Gastroesophageal sphincter (tissue), 4 donors: Measurements from ENCODE around the gene CLCC1. TPM values are rescaled to one million over a fixed set of nuclear protein-coding genes. Genes with fewer than 3 reads are reported as not detected.
A peak's percentile ranks its signal among the peaks of the same experiment; 100 is the strongest.
"Not testable (repeated sequence)": the region's sequence is repeated elsewhere in the genome, so short reads cannot be mapped to it uniquely, and the experiment has no call there.

Source experiments
- ATAC-seq: fragments of 150-250 bp; one replicate; pipeline ENCODE4 v1.9.1; 2016; ENCODE audit warnings: mild to moderate bottlenecking, moderate library complexity
- H3K27ac ChIP-seq, 4 donors: fragments of 200-600 bp; sonication (generic) in 3 of 4; 1 replicate in 3 of 4; 2 replicates in 1 of 4; pipeline ENCODE4 v1.5.1; 2016 to 2019
- H3K27me3 ChIP-seq: fragments of 200-600 bp; sonication (generic); one replicate; pipeline ENCODE4 v1.5.1; 2019
- H3K36me3 ChIP-seq, 2 donors: fragments of 200-600 bp; sonication (generic); one replicate each; pipeline ENCODE4 v1.5.1; 2019; ENCODE audit warnings: control low read depth in 1 of 2
- H3K4me1 ChIP-seq, 3 donors: fragments of 200-600 bp; sonication (generic); 1 replicate in 2 of 3; 2 replicates in 1 of 3; pipeline ENCODE4 v1.5.1; 2016 to 2019; ENCODE audit warnings: control low read depth in 2 of 3
- H3K4me3 ChIP-seq, 2 donors: fragments of 200-600 bp; sonication (generic); one replicate each; pipeline ENCODE4 v1.5.1; 2019; ENCODE audit warnings: mild to moderate bottlenecking in 1 of 2, moderate library complexity in 1 of 2
- H3K9me3 ChIP-seq, 3 donors: fragments of 200-600 bp; sonication (generic); one replicate each; pipeline ENCODE4 v1.5.1; 2017 to 2019; ENCODE audit warnings: control low read depth in 2 of 3
- CTCF ChIP-seq, 4 experiments: fragments of 200-600 bp in 2 of 4; fragments of 450-650 bp in 2 of 4; sonication (generic) in 1 of 4; IDR thresholded peaks; one replicate each; pipeline ENCODE4 v1.5.1; 2017 to 2019; ENCODE audit warnings: antibody characterized with exemption in 4 of 4, mild to moderate bottlenecking in 2 of 4, moderate library complexity in 2 of 4
- EP300 ChIP-seq: sonication (generic); formaldehyde crosslinking; IDR thresholded peaks from one replicate; pipeline ENCODE4 v1.6.1; 2017; ENCODE audit warnings: antibody characterized with exemption, mild to moderate bottlenecking
- POLR2A ChIP-seq, 2 donors: fragments of 450-650 bp; IDR thresholded peaks; one replicate each; pipeline ENCODE4 v1.6.1; 2017; ENCODE audit warnings: antibody characterized with exemption in 2 of 2, mild to moderate bottlenecking in 2 of 2, moderate library complexity in 1 of 2
- POLR2AphosphoS5 ChIP-seq: sonication (generic); formaldehyde crosslinking; IDR thresholded peaks from one replicate; pipeline ENCODE4 v1.6.1; 2017; ENCODE audit warnings: antibody characterized with exemption
- WGBS, 2 donors: methylation state at CpG; one replicate each; pipeline ENCODE4 v1.1.5; 2018; ENCODE audit warnings: low coverage in 1 of 2; 5-methylcytosine and 5-hydroxymethylcytosine counted together
- total RNA-seq, 4 donors: library from RNA; depleted of rRNA; stranded (reverse); fragments of >200 nt; gene quantifications; one replicate each; pipeline ENCODE4 v1.1.0, GENCODE V29; 2016

Gene CLCC1
- total RNA-seq, 4 donors from 2014 or later, result 27.4 to 41.2 (median 29.9) TPM

GRCh38 chr1:108949044-108949443, 14.2 kb downstream of the CLCC1 start:
- no peak for ATAC-seq
- Histone ChIP-seq H3K27ac (no peak overlapping the region), H3K4me1 (peaks cover 0 to 25% (median 3%) of the 10 kb centered on the region in 3 donors), H3K4me3 (no peak overlapping the region), H3K9me3 (no peaks in the 10 kb centered on the region), H3K36me3 (peaks cover 0 to 33% of the 10 kb centered on the region in 2 donors), H3K27me3 (no peaks in the 10 kb centered on the region)
- WGBS, 2 donors, result 70 to 72% methylated on average over 4 of the region's 4 CpGs
- TF ChIP-seq POLR2AphosphoS5 (no peak), POLR2A (IDR thresholded peaks at IDR 0.05) (no peak)

GRCh38 chr1:108947871-108948525, 15.3 kb downstream of the CLCC1 start:
- Histone ChIP-seq H3K27me3 (no peaks in the 10 kb centered on the region), H3K4me3 (peak overlapping the region in 1 of 2 donors; percentile 8), H3K9me3 (no peaks in the 10 kb centered on the region), H3K36me3 (peaks cover 0 to 40% of the 10 kb centered on the region in 2 donors), H3K4me1 (peaks cover 0 to 25% (median 3%) of the 10 kb centered on the region in 3 donors), H3K27ac (peak overlapping the region in 2 of 4 donors; percentile 47 to 48)
- WGBS, 2 donors, result 4 to 10% methylated on average over 4 to 5 of the region's 6 CpGs
- TF ChIP-seq EP300 (no peak), POLR2A (IDR thresholded peaks at IDR 0.05) (no peak), POLR2AphosphoS5 (no peak), CTCF (IDR thresholded peaks at IDR 0.05) (no peak)
- ATAC-seq, result peak; percentile 51

GRCh38 chr1:108936170-108936569, 27.1 kb downstream of the CLCC1 start:
- no peak overlapping the region for H3K27ac ChIP-seq
- WGBS, 2 donors, result 77 to 100% methylated on average over 4 to 8 of the region's 9 CpGs
- no peak for ATAC-seq
- no peaks in the 10 kb centered on the region for H3K27me3 ChIP-seq
- H3K4me1 ChIP-seq, result no peaks in the 10 kb centered on the region
- H3K4me3 ChIP-seq, result no peak overlapping the region
- H3K9me3 ChIP-seq, result no peaks in the 10 kb centered on the region
- TF ChIP-seq CTCF (IDR thresholded peaks at IDR 0.05) (no peak), POLR2AphosphoS5 (no peak), POLR2A (IDR thresholded peaks at IDR 0.05) (no peak), EP300 (no peak)
- H3K36me3 ChIP-seq, result peaks cover 5 to 92% of the 10 kb centered on the region in 2 donors

- TF ChIP-seq POLR2AphosphoS5 (no peak), CTCF (IDR thresholded peaks at IDR 0.05) (no peak), POLR2A (IDR thresholded peaks at IDR 0.05) (no peak), EP300 (no peak)
- no peaks in the 10 kb centered on the region for H3K27me3 ChIP-seq
- no peaks in the 10 kb centered on the region for H3K9me3 ChIP-seq
- no peak for ATAC-seq
- H3K4me3 ChIP-seq, result no peak overlapping the region
- 81 to 82% methylated on average over 5 of the region's 5 CpGs for WGBS, 2 donors
- H3K4me1 ChIP-seq, result no peaks in the 10 kb centered on the region
- no peak overlapping the region for H3K27ac ChIP-seq
- H3K36me3 ChIP-seq, result peaks cover 6 to 98% of the 10 kb centered on the region in 2 donors
These were observed 29.3 kb downstream of the CLCC1 start for GRCh38 chr1:108933944-108934343.

GRCh38 chr1:108927565-108927964, 35.7 kb downstream of the CLCC1 start:
- not testable (repeated sequence) for H3K27ac ChIP-seq, H3K4me3 ChIP-seq, ATAC-seq, H3K27me3 ChIP-seq, H3K4me1 ChIP-seq, H3K9me3 ChIP-seq
- peaks cover 14 to 100% of the 10 kb centered on the region in 2 donors for H3K36me3 ChIP-seq
- WGBS, 2 donors, result 89% methylated on average over 1 of the region's 1 CpG; no CpG with 5 or more reads in 1 of the 2 donors

GRCh38 chr1:108925920-108926319, 37.4 kb downstream of the CLCC1 start:
- TF ChIP-seq EP300, result no peak
- ATAC-seq, result no peak
- H3K4me1 ChIP-seq, result no peaks in the 10 kb centered on the region
- peaks cover 11 to 99% of the 10 kb centered on the region in 2 donors for H3K36me3 ChIP-seq
- H3K27ac ChIP-seq, result no peak overlapping the region
- H3K9me3 ChIP-seq, result no peaks in the 10 kb centered on the region
- 82 to 95% methylated on average over 2 of the region's 2 CpGs for WGBS, 2 donors
- H3K4me3 ChIP-seq, result no peak overlapping the region
- no peaks in the 10 kb centered on the region for H3K27me3 ChIP-seq
